Keratinocyte (primary cell): ENCODE results near the gene TENT4A.

Source experiments
- EZH2 ChIP-seq: IDR thresholded peaks from one replicate; pipeline ENCODE4 v1.6.1; 2012; ENCODE audit warnings: inconsistent platforms, mild to moderate bottlenecking, low read length, moderate library complexity
- TF ChIP-seq, protein P1 (sequence below), 3 experiments: IDR thresholded peaks in 1 of 3; conservative IDR thresholded peaks in 1 of 3; optimal IDR thresholded peaks in 1 of 3; 2 replicates in 2 of 3; 3 replicates in 1 of 3; pipeline versions ENCODE3 to v1.5.1; 2011; ENCODE audit warnings: low read length in 3 of 3, mild to moderate bottlenecking in 3 of 3, moderate library complexity in 2 of 3, control low read depth in 1 of 3, inconsistent platforms in 1 of 3; ENCODE audit not compliant: insufficient read depth in 2 of 3; ENCODE audit errors: extremely low read depth in 1 of 3

GRCh38 chr5:6718161-6718681 lies 5.0 kb downstream of the TENT4A start:
- TF ChIP-seq, protein P1, sequence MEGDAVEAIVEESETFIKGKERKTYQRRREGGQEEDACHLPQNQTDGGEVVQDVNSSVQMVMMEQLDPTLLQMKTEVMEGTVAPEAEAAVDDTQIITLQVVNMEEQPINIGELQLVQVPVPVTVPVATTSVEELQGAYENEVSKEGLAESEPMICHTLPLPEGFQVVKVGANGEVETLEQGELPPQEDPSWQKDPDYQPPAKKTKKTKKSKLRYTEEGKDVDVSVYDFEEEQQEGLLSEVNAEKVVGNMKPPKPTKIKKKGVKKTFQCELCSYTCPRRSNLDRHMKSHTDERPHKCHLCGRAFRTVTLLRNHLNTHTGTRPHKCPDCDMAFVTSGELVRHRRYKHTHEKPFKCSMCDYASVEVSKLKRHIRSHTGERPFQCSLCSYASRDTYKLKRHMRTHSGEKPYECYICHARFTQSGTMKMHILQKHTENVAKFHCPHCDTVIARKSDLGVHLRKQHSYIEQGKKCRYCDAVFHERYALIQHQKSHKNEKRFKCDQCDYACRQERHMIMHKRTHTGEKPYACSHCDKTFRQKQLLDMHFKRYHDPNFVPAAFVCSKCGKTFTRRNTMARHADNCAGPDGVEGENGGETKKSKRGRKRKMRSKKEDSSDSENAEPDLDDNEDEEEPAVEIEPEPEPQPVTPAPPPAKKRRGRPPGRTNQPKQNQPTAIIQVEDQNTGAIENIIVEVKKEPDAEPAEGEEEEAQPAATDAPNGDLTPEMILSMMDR (optimal IDR thresholded peaks at IDR 0.05 in 1 of 3, IDR thresholded peaks at IDR 0.05 in 1 of 3, conservative IDR thresholded peaks at IDR 0.05 in 1 of 3; ENCODE audit: extremely low read depth in 1 of 3, insufficient read depth in 2 of 3, low read length in 3 of 3) = no peak
- no peak for TF ChIP-seq EZH2
